GOT3 (cell line): Measurements from ENCODE around the gene TNFAIP1.
"Not testable (repeated sequence)": the region's sequence is repeated elsewhere in the genome, so short reads cannot be mapped to it uniquely, and the experiment has no call there.

Source experiments
- DNase-seq: peaks from one replicate; lab custom pipeline; 2025; ENCODE audit warnings: mixed read lengths; lab: John Stamatoyannopoulos, UW

TNFAIP1 gene

GRCh38 chr17:28324781-28325180 is 10.8 kb upstream of the TNFAIP1 start:
- no peak for DNase-seq

- DNase-seq: no peak
These were observed 10.3 kb upstream of the TNFAIP1 start for GRCh38 chr17:28325211-28325610.

- no peak for DNase-seq
These were observed 9.4 kb upstream of the TNFAIP1 start for GRCh38 chr17:28326114-28326513.

GRCh38 chr17:28327031-28327607 is 8.4 kb upstream of the TNFAIP1 start:
- no peak for DNase-seq

- no peak for DNase-seq
These were observed 7.9 kb upstream of the TNFAIP1 start for GRCh38 chr17:28327709-28328108.

- no peak for DNase-seq
These were observed 7.2 kb upstream of the TNFAIP1 start for GRCh38 chr17:28328325-28328724.

- no peak for DNase-seq
These were observed 4.9 kb upstream of the TNFAIP1 start for GRCh38 chr17:28330671-28331070.

- no peak for DNase-seq
These were observed 3.6 kb upstream of the TNFAIP1 start for GRCh38 chr17:28331891-28332420.

GRCh38 chr17:28333083-28333746 is 2.3 kb upstream of the TNFAIP1 start:
- DNase-seq: no peak

GRCh38 chr17:28334171-28334570 is 1.4 kb upstream of the TNFAIP1 start:
- no peak for DNase-seq

GRCh38 chr17:28334666-28335200 is 828 bp upstream of the TNFAIP1 start:
- DNase-seq: no peak

- no peak for DNase-seq
These were observed 654 bp downstream of the TNFAIP1 start for GRCh38 chr17:28335959-28336871.

- DNase-seq: no peak
These were observed 2.7 kb downstream of the TNFAIP1 start for GRCh38 chr17:28338056-28338768.

- not testable (repeated sequence) for DNase-seq
These were observed 3.2 kb downstream of the TNFAIP1 start for GRCh38 chr17:28338769-28339212.

- no peak for DNase-seq
These were observed 3.9 kb downstream of the TNFAIP1 start for GRCh38 chr17:28339431-28339830.

GRCh38 chr17:28340374-28340773 is 4.8 kb downstream of the TNFAIP1 start:
- DNase-seq: no peak

- DNase-seq: no peak
These were observed 6.0 kb downstream of the TNFAIP1 start for GRCh38 chr17:28341516-28341915.

GRCh38 chr17:28342313-28342712 is 6.8 kb downstream of the TNFAIP1 start:
- DNase-seq: no peak

GRCh38 chr17:28343491-28343932 is 8.0 kb downstream of the TNFAIP1 start:
- no peak for DNase-seq

GRCh38 chr17:28344011-28344410 is 8.4 kb downstream of the TNFAIP1 start:
- DNase-seq: no peak

GRCh38 chr17:28344435-28344901 is 8.9 kb downstream of the TNFAIP1 start:
- no peak for DNase-seq
